HL-60 (cell line): ENCODE measurements around the gene DLG5.

Experiments used
- DNase-seq, 2 experiments: peaks; one replicate each; pipeline ENCODE4 v3.0.0-alpha.2; 2010 to 2020; ENCODE audit warnings: low read depth in 1 of 2, low spot score in 1 of 2
- H3K27ac ChIP-seq: fragments of 250-450 bp; sonication (Bioruptor Pico); replicated peaks from 2 replicates; pipeline ENCODE4 v1.5.1; 2020; ENCODE audit warnings: mild to moderate bottlenecking, moderate library complexity
- H3K27me3 ChIP-seq: fragments of 250-450 bp; sonication (Bioruptor Pico); 2 replicates; pipeline ENCODE4 v1.5.1; 2021; ENCODE audit warnings: mild to moderate bottlenecking, moderate library complexity; ENCODE audit not compliant: insufficient read depth, poor library complexity, severe bottlenecking
- H3K4me3 ChIP-seq: replicated peaks from 2 replicates; pipeline ENCODE4 v1.5.1; 2011; ENCODE audit warnings: mild to moderate bottlenecking, control low read depth, low read length; ENCODE audit not compliant: insufficient read depth
- CTCF ChIP-seq: IDR thresholded peaks from one replicate; pipeline ENCODE4 v1.5.1; 2011; ENCODE audit warnings: low read length, control low read depth, inconsistent platforms; ENCODE audit not compliant: insufficient read depth
- GABPA ChIP-seq: IDR thresholded peaks from 2 replicates; pipeline ENCODE4 v1.6.1; 2012; ENCODE audit warnings: low read depth
- POLR2AphosphoS5 ChIP-seq: IDR thresholded peaks from 2 replicates; pipeline ENCODE4 v1.6.1; 2012; ENCODE audit warnings: low read depth
- REST ChIP-seq: IDR thresholded peaks from 2 replicates; pipeline ENCODE4 v1.6.1; 2012; ENCODE audit warnings: low read depth; ENCODE audit not compliant: insufficient replicate concordance
- SPI1 ChIP-seq: IDR thresholded peaks from 2 replicates; pipeline ENCODE4 v1.6.1; 2012; ENCODE audit warnings: low read depth, mild to moderate bottlenecking, borderline replicate concordance

Gene DLG5

GRCh38 chr10:77889277-77889903 is 37.2 kb downstream of the DLG5 start:
- no peak for DNase-seq
- TF ChIP-seq POLR2AphosphoS5 (no peak), GABPA (no peak), REST (no peak), CTCF (no peak), SPI1 (no peak)
- no peak overlapping the region for H3K4me3 ChIP-seq
- no peak overlapping the region for H3K27ac ChIP-seq
- peaks cover 6% of the 10 kb centered on the region for H3K27me3 ChIP-seq

- Histone ChIP-seq H3K27me3 (peaks cover 4% of the 10 kb centered on the region), H3K27ac (no peak overlapping the region), H3K4me3 (no peak overlapping the region)
- TF ChIP-seq SPI1 (no peak), POLR2AphosphoS5 (no peak), REST (no peak), GABPA (no peak), CTCF (no peak)
- DNase-seq: no peak
These were observed 38.2 kb downstream of the DLG5 start for GRCh38 chr10:77888356-77888703.

GRCh38 chr10:77887631-77888355 is 38.8 kb downstream of the DLG5 start:
- TF ChIP-seq SPI1 (no peak), POLR2AphosphoS5 (no peak), CTCF (no peak), GABPA (no peak), REST (no peak)
- DNase-seq: no peak
- Histone ChIP-seq H3K27me3 (peaks cover 4% of the 10 kb centered on the region), H3K4me3 (no peak overlapping the region), H3K27ac (no peak overlapping the region)
